HCT116 (cell line): ENCODE results near the gene CGN. TPM values are rescaled to one million over a fixed set of nuclear protein-coding genes. Genes with fewer than 3 reads are reported as not detected.

ENCODE experiments used
- ATAC-seq: fragments of 200-7000 bp; cut with Tn5 transposase; 2 replicates; pipeline ENCODE4 v1.9.1; 2020; ENCODE audit warnings: mild to moderate bottlenecking, moderate library complexity
- BruUV-seq: library from RNA; stranded (reverse); fragments of 400-500 nt; replicated peaks from 2 replicates; lab custom pipeline; 2021; lab: Mats Ljungman, UMichigan
- CTCF ChIA-PET: fragments of 300-600 bp; sonication (Branson Sonifier 250); formaldehyde crosslinking; loops from one replicate; lab custom pipeline; 2021; ENCODE audit warnings: antibody characterized with exemption; lab: Charles Lee
- POLR2A ChIA-PET: fragments of 300-600, 350-600 bp; sonication (Branson Sonifier 250); formaldehyde crosslinking; loops from one replicate; lab custom pipeline; 2021; ENCODE audit warnings: antibody characterized with exemption; lab: Charles Lee
- RAD21 ChIA-PET, 2 experiments: fragments of 300-600 bp; sonication (Branson Sonifier 250); formaldehyde crosslinking; loops; one replicate each; lab custom pipeline; 2023; ENCODE audit warnings: low total read pairs in 2 of 2; ENCODE audit not compliant: uncharacterized antibody in 2 of 2, unreplicated experiment in 2 of 2, low non-redundant PET in 1 of 2; lab: Charles Lee
- DNase-seq: peaks from one replicate; pipeline ENCODE4 v3.0.0-alpha.2; 2010; ENCODE audit warnings: low read depth, low spot score
- H2AFZ ChIP-seq: fragments of 200-600 bp; shearing (Covaris generic), sonication (generic); 2 replicates; pipeline ENCODE4 v1.6.1; 2017; ENCODE audit warnings: low read depth, mixed run types, mixed read lengths, antibody characterized with exemption, low read length; ENCODE audit not compliant: poor library complexity, severe bottlenecking
- H3K27ac ChIP-seq: 2 replicates; pipeline ENCODE4 v1.5.1; 2012; ENCODE audit warnings: low read depth, low read length
- H3K27me3 ChIP-seq: fragments of 200-600 bp; sonication (generic); 2 replicates; pipeline ENCODE4 v1.6.1; 2016; ENCODE audit warnings: mixed run types, low read length, mixed read lengths; ENCODE audit not compliant: insufficient read depth
- H3K36me3 ChIP-seq, 2 experiments: fragments of 200-500 bp in 1 of 2; fragments of 200-600 bp in 1 of 2; sonication (Bioruptor generic) in 1 of 2; sonication (generic) in 1 of 2; 2 replicates each; pipeline versions ENCODE4 v1.5.1 to v1.6.1; 2014 to 2016; ENCODE audit warnings: low read length in 2 of 2, inconsistent platforms in 1 of 2, mixed read lengths in 1 of 2, mixed run types in 1 of 2; ENCODE audit not compliant: insufficient read depth in 2 of 2, control insufficient read depth in 1 of 2
- H3K4me1 ChIP-seq, 2 experiments: fragments of 200-600 bp in 1 of 2; sonication (generic) in 1 of 2; 2 replicates each; pipeline versions ENCODE4 v1.5.1 to v1.6.1; 2012 to 2017; ENCODE audit warnings: low read length in 2 of 2, inconsistent platforms in 1 of 2, mild to moderate bottlenecking in 1 of 2, mixed read lengths in 1 of 2, mixed run types in 1 of 2, moderate library complexity in 1 of 2; ENCODE audit not compliant: insufficient read depth in 2 of 2, control insufficient read depth in 1 of 2
- H3K4me2 ChIP-seq: fragments of 200-600 bp; sonication (generic); 2 replicates; pipeline ENCODE4 v1.6.1; 2017; ENCODE audit warnings: mixed run types, low read length, mixed read lengths
- H3K4me3 ChIP-seq, 2 experiments: fragments of 200-600 bp in 1 of 2; sonication (generic) in 1 of 2; replicated peaks in 1 of 2; 2 replicates each; pipeline ENCODE4 v1.5.1; 2011 to 2016; ENCODE audit warnings: low read length in 2 of 2, control low read depth in 1 of 2, low read depth in 1 of 2, mild to moderate bottlenecking in 1 of 2, mixed read lengths in 1 of 2, mixed run types in 1 of 2
- H3K79me2 ChIP-seq: fragments of 200-600 bp; sonication (generic); 2 replicates; pipeline ENCODE4 v1.6.1; 2017; ENCODE audit warnings: mild to moderate bottlenecking, mixed run types, low read length, moderate library complexity, mixed read lengths; ENCODE audit not compliant: insufficient read depth
- H3K9ac ChIP-seq: fragments of 200-600 bp; sonication (generic); 2 replicates; pipeline ENCODE4 v1.6.1; 2016; ENCODE audit warnings: low read length, mixed read lengths
- H3K9me2 ChIP-seq: fragments of 200-600 bp; sonication (generic), shearing (Covaris generic); 2 replicates; pipeline ENCODE4 v1.6.1; 2017; ENCODE audit warnings: mixed run types, mild to moderate bottlenecking, moderate library complexity; ENCODE audit not compliant: insufficient read depth
- H3K9me3 ChIP-seq, 2 experiments: fragments of 200-500 bp in 1 of 2; fragments of 200-600 bp in 1 of 2; sonication (Bioruptor generic) in 1 of 2; sonication (generic) in 1 of 2; 2 replicates each; pipeline ENCODE4 v1.6.1; 2014 to 2017; ENCODE audit warnings: low read length in 2 of 2, mixed read lengths in 2 of 2, inconsistent platforms in 1 of 2, low read depth in 1 of 2, mild to moderate bottlenecking in 1 of 2, mixed run types in 1 of 2, moderate library complexity in 1 of 2; ENCODE audit not compliant: control insufficient read depth in 1 of 2, insufficient read depth in 1 of 2
- H4K20me1 ChIP-seq: fragments of 200-600 bp; sonication (generic), shearing (Covaris generic); 2 replicates; pipeline ENCODE4 v1.6.1; 2017; ENCODE audit warnings: mixed run types, mild to moderate bottlenecking, moderate library complexity; ENCODE audit not compliant: insufficient read depth
- CBX3 ChIP-seq: IDR thresholded peaks from 2 replicates; pipeline ENCODE4 v1.6.1; 2012; ENCODE audit warnings: low read depth
- CEBPB ChIP-seq: IDR thresholded peaks from 2 replicates; pipeline ENCODE4 v1.6.1; 2012; ENCODE audit warnings: low read depth
- CTCF ChIP-seq, 3 experiments: fragments of 200-600 bp in 1 of 3; sonication (generic) in 1 of 3; IDR thresholded peaks in 2 of 3; conservative IDR thresholded peaks in 1 of 3; 2 replicates each; pipeline ENCODE4 v1.5.1; 2012 to 2017; ENCODE audit warnings: low read depth in 2 of 3, low read length in 2 of 3, antibody characterized with exemption in 1 of 3, borderline replicate concordance in 1 of 3, control low read depth in 1 of 3, mild to moderate bottlenecking in 1 of 3, mixed read lengths in 1 of 3, mixed run types in 1 of 3, moderate library complexity in 1 of 3; ENCODE audit not compliant: insufficient read depth in 1 of 3
- EGR1 ChIP-seq: IDR thresholded peaks from 2 replicates; pipeline ENCODE4 v1.6.1; 2012; ENCODE audit warnings: low read depth
- ELF1 ChIP-seq: IDR thresholded peaks from 2 replicates; pipeline ENCODE4 v1.6.1; 2012; ENCODE audit warnings: low read depth, borderline replicate concordance
- EZH2 ChIP-seq: fragments of 200-600 bp; sonication (generic); IDR thresholded peaks from 2 replicates; pipeline ENCODE4 v1.6.1; 2017; ENCODE audit warnings: antibody characterized with exemption, mixed run types
- POLR2A ChIP-seq: IDR thresholded peaks from 2 replicates; pipeline ENCODE4 v1.7.0; 2011; ENCODE audit warnings: borderline replicate concordance; ENCODE audit not compliant: insufficient read depth, insufficient read length; ENCODE audit errors: extremely low read depth
- RAD21 ChIP-seq: IDR thresholded peaks from 2 replicates; pipeline ENCODE4 v1.6.1; 2012; ENCODE audit warnings: low read depth, mild to moderate bottlenecking
- REST ChIP-seq: IDR thresholded peaks from 2 replicates; pipeline ENCODE4 v1.6.1; 2012; ENCODE audit warnings: low read depth
- SIN3A ChIP-seq: IDR thresholded peaks from 2 replicates; pipeline ENCODE4 v1.6.1; 2012; ENCODE audit warnings: low read depth
- SP1 ChIP-seq: IDR thresholded peaks from 2 replicates; pipeline ENCODE4 v1.6.1; 2012; ENCODE audit warnings: low read depth
- SRF ChIP-seq: IDR thresholded peaks from 2 replicates; pipeline ENCODE4 v1.6.1; 2012; ENCODE audit warnings: low read depth
- TCF7L2 ChIP-seq: IDR thresholded peaks from 2 replicates; pipeline ENCODE4 v1.7.0; 2011; ENCODE audit warnings: borderline replicate concordance, inconsistent platforms; ENCODE audit not compliant: insufficient read depth, insufficient read length; ENCODE audit errors: extremely low read depth
- YY1 ChIP-seq: IDR thresholded peaks from 2 replicates; pipeline ENCODE4 v1.6.1; 2011; ENCODE audit warnings: low read length, low read depth, moderate library complexity, mild to moderate bottlenecking; ENCODE audit not compliant: insufficient replicate concordance; ENCODE audit errors: extremely low read depth
- ZBTB33 ChIP-seq: IDR thresholded peaks from 2 replicates; pipeline ENCODE4 v1.6.1; 2011; ENCODE audit warnings: mild to moderate bottlenecking, low read length, moderate library complexity; ENCODE audit not compliant: insufficient replicate concordance; ENCODE audit errors: extremely low read depth
- ZNF274 ChIP-seq: fragments of 200-500 bp; sonication (Bioruptor generic); IDR thresholded peaks from 2 replicates; pipeline ENCODE4 v1.6.1; 2014; ENCODE audit warnings: mild to moderate bottlenecking, low read depth, low read length, inconsistent platforms
- intact Hi-C: fragments of 100-400 bp; cut with micrococcal nuclease; formaldehyde crosslinking; loops from 2 replicates; pipeline ENCODE4 v1.10.0; 2022
- total RNA-seq: library from RNA; stranded (reverse); gene quantifications from one replicate; pipeline ENCODE4 v1.2.1, GENCODE V29; 2021; ENCODE audit not compliant: unreplicated experiment

The CGN gene
- total RNA-seq, 1 experiment from 2014 or later, result 19.7 TPM

- DNase-seq (no peak), ATAC-seq (no peak)
- H3K4me1 ChIP-seq, result peaks cover 15 to 33% of the 10 kb centered on the region in 2 experiments
- H3K79me2 ChIP-seq, result no peaks in the 10 kb centered on the region
- H3K4me2 ChIP-seq, result peak overlapping the region; percentile 34; the same call in 1 of the 2 replicates
- H3K27me3 ChIP-seq, result no peaks in the 10 kb centered on the region
- H3K9me2 ChIP-seq, result no peaks in the 10 kb centered on the region
- ChIA-PET RAD21 (no interaction called here), POLR2A (no interaction called here), CTCF (no interaction called here)
- H3K9ac ChIP-seq, result no peak overlapping the region
- TF ChIP-seq POLR2A, result no peak
- TF ChIP-seq EZH2, result no peak
- TF ChIP-seq ELF1, result no peak
- no peak for TF ChIP-seq YY1
- no peak for TF ChIP-seq ZNF274
- TF ChIP-seq TCF7L2, result no peak
- no peak for TF ChIP-seq CEBPB
- no peak for TF ChIP-seq SIN3A
- no peak for TF ChIP-seq CTCF (IDR thresholded peaks at IDR 0.05 in 2 of 3, conservative IDR thresholded peaks at IDR 0.05 in 1 of 3; ENCODE audit: borderline replicate concordance in 1 of 3, insufficient read depth in 1 of 3, low read depth in 2 of 3, low read length in 2 of 3)
- no peak for TF ChIP-seq RAD21
- no peak for TF ChIP-seq SRF
- no peak for TF ChIP-seq SP1
- TF ChIP-seq CBX3, result no peak
- no peak for TF ChIP-seq REST
- no peak for TF ChIP-seq EGR1
- TF ChIP-seq ZBTB33, result no peak
- H3K36me3 ChIP-seq, result 0 out of 4 replicates have a peak, but pooled peaks cover 0 to 3% of the 10 kb centered on the region in 2 experiments
- intact Hi-C loops, result no loop called here
- H3K27ac ChIP-seq, result no peak overlapping the region
- H3K4me3 ChIP-seq, result no peak overlapping the region
- BruUV-seq, result no TSS peak
- H2AFZ ChIP-seq, result no peak overlapping the region
- H4K20me1 ChIP-seq, result no peaks in the 10 kb centered on the region
- H3K9me3 ChIP-seq, result no peaks in the 10 kb centered on the region
Observed at GRCh38 chr1:151583796-151584195, 72.6 kb downstream of the CGN start.
